IPS-18a (cell line): ENCODE results near the gene LDAH.

Experiments used
- H3K27ac ChIP-seq: one replicate; pipeline ENCODE4 v1.5.1; 2013; ENCODE audit warnings: low read length
- H3K27me3 ChIP-seq: one replicate; pipeline ENCODE4 v1.6.1; 2013; ENCODE audit warnings: mild to moderate bottlenecking, low read length; ENCODE audit not compliant: control insufficient read depth, insufficient read depth
- H3K36me3 ChIP-seq: one replicate; pipeline ENCODE4 v1.6.1; 2013; ENCODE audit warnings: low read depth, low read length; ENCODE audit not compliant: control insufficient read depth
- H3K4me1 ChIP-seq: one replicate; pipeline ENCODE4 v1.6.1; 2013; ENCODE audit warnings: low read depth, low read length; ENCODE audit not compliant: control insufficient read depth
- H3K4me3 ChIP-seq: one replicate; pipeline ENCODE4 v1.5.1; 2013; ENCODE audit warnings: low read length
- H3K9ac ChIP-seq: one replicate; pipeline ENCODE4 v1.6.1; 2013; ENCODE audit warnings: mild to moderate bottlenecking, low read length, moderate library complexity
- H3K9me3 ChIP-seq: one replicate; pipeline ENCODE4 v1.6.1; 2013; ENCODE audit warnings: low read depth, low read length; ENCODE audit not compliant: control insufficient read depth

LDAH gene

GRCh38 chr2:20822535-20823490 is at the start of gene LDAH:
LDAH (minus strand) TSS chr2:20823101; CDS start chr2:20801463, 21,638 bp downstream.
- H3K4me3 ChIP-seq, result peak within 1 kb of the TSS; percentile 87
- peaks cover 3% of the 10 kb centered on the region for H3K4me1 ChIP-seq
- peak within 1 kb of the TSS; percentile 94 for H3K9ac ChIP-seq

DNA sequence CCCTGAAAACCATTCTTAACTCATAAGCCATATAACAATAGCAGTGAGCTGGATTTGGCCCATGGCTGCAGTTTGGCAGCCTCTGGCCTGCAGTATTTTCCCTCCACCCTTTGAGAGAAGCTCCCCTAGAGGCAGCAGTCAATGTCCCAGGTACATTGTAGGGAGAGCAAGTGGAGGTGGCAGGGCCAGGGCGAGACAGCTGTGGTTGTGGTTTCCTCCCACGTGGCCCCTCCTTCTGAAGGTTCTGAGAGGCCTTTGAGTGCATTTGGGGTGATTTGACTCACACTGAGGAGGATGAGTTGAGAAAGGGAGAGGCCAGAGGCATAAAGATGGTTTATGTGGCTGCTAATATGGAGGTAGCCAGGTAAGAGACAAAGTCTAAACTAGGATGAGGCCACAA is 45.5 kb upstream of the LDAH start:
- Histone ChIP-seq H3K4me1 (no peaks in the 10 kb centered on the region), H3K36me3 (no peaks in the 10 kb centered on the region), H3K27ac (no peak overlapping the region), H3K9ac (no peak overlapping the region), H3K4me3 (no peak overlapping the region), H3K9me3 (no peaks in the 10 kb centered on the region), H3K27me3 (no peaks in the 10 kb centered on the region)

More at GRCh38 chr2:20822535-20823490, at the start of gene LDAH:
- H3K9me3 ChIP-seq, result no peaks in the 10 kb centered on the region
- H3K36me3 ChIP-seq, result no peaks in the 10 kb centered on the region
- H3K27me3 ChIP-seq, result peaks cover 18% of the 10 kb centered on the region
- H3K27ac ChIP-seq, result peak within 1 kb of the TSS; percentile 78

DNA sequence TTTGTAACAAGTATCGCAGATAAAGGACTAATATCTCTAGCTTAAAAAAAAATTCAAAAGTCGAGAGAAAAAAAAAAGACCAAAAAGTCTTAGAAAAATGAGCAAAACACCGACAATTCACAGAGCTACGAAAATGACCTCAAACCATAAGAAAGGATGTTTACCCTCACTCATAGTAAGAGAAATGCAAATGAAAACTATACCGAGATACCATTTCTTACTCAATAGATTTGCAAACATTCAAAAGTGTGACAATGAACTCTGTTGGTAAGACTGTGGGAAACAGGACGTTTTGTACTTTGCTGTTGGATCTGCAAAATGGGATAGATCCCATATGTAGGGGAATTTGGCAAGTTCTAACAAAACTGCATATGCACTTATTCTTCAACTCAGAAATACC is 39.9 kb upstream of the LDAH start:
- H3K9ac ChIP-seq, result no peak overlapping the region
- no peaks in the 10 kb centered on the region for H3K36me3 ChIP-seq
- H3K27ac ChIP-seq, result no peak overlapping the region
- no peak overlapping the region for H3K4me3 ChIP-seq
- no peaks in the 10 kb centered on the region for H3K27me3 ChIP-seq
- no peaks in the 10 kb centered on the region for H3K4me1 ChIP-seq
- peaks cover 7% of the 10 kb centered on the region for H3K9me3 ChIP-seq

DNA sequence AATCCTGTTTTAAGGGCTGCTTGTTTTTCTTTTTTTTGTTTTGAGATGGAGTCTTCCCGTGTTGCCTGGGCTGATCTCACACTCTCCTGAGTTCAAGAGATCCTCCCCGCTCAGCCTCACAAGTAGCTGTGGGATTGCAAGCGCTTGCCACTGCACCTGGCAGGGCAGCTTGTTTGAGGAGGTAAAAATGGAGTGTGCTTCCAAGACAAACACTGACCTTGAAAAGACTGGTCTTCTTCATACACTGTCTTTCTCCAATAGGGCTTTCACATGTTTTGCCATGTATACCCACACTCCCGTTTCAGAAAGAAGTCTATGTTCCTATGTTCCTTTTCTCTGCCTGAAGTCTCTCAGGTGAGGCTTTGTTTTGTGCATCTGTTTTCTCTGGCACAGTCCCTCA is 32.6 kb upstream of the LDAH start:
- H3K9me3 ChIP-seq, result no peaks in the 10 kb centered on the region
- H3K4me1 ChIP-seq, result no peaks in the 10 kb centered on the region
- H3K36me3 ChIP-seq, result no peaks in the 10 kb centered on the region
- H3K27ac ChIP-seq, result no peak overlapping the region
- no peak overlapping the region for H3K4me3 ChIP-seq
- H3K9ac ChIP-seq, result no peak overlapping the region
- H3K27me3 ChIP-seq, result no peaks in the 10 kb centered on the region

- H3K36me3 ChIP-seq, result no peaks in the 10 kb centered on the region
- no peaks in the 10 kb centered on the region for H3K4me1 ChIP-seq
- H3K9ac ChIP-seq, result no peak overlapping the region
- H3K27me3 ChIP-seq, result no peaks in the 10 kb centered on the region
- H3K4me3 ChIP-seq, result no peak overlapping the region
- no peaks in the 10 kb centered on the region for H3K9me3 ChIP-seq
- H3K27ac ChIP-seq, result no peak overlapping the region
Measured at GRCh38 chr2:20852670-20853069, 29.8 kb upstream of the LDAH start.

DNA sequence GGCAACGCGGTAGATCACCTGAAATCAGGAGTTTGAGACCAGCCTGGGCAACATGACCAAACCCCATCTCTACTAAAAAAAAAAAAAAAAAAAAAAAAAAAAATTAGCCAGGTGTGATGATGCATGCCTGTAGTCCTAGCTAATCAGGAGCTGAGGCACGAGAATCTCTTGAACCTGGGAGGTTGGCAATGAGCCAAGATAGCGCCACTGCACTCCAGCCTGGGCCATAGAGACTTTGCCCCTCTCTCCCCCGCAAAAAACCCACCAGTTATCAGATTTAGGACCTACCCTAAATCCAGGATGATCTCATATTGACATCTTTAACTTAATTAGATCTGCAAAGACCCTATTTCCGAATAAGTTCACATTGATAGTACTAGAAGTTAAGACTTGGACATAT is 29.2 kb upstream of the LDAH start:
- Histone ChIP-seq H3K4me3 (no peak overlapping the region), H3K27ac (no peak overlapping the region), H3K27me3 (no peaks in the 10 kb centered on the region), H3K4me1 (no peaks in the 10 kb centered on the region), H3K9me3 (no peaks in the 10 kb centered on the region), H3K9ac (no peak overlapping the region), H3K36me3 (no peaks in the 10 kb centered on the region)

DNA sequence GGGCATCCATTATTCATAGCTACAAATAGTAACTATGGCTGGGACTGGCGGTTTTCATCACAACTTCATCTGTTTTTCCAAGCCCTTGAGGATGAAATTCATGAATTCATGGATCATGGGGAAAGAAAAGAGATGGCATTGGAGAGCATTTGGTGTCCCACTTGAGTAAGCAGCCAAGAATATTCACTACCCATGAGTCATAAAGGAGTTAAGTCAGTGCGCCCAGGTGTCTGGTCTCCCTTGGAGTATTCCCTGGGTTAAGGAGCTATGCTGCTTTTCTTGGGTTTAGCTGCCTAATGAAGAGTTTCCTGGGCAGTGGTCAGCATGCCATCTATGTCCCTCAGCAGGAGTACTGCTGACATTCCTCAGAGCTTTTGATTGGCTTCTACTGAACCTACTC is 21.3 kb upstream of the LDAH start:
- no peaks in the 10 kb centered on the region for H3K4me1 ChIP-seq
- H3K36me3 ChIP-seq, result no peaks in the 10 kb centered on the region
- H3K27me3 ChIP-seq, result no peaks in the 10 kb centered on the region
- H3K9ac ChIP-seq, result no peak overlapping the region
- no peak overlapping the region for H3K4me3 ChIP-seq
- no peak overlapping the region for H3K27ac ChIP-seq
- no peaks in the 10 kb centered on the region for H3K9me3 ChIP-seq

DNA sequence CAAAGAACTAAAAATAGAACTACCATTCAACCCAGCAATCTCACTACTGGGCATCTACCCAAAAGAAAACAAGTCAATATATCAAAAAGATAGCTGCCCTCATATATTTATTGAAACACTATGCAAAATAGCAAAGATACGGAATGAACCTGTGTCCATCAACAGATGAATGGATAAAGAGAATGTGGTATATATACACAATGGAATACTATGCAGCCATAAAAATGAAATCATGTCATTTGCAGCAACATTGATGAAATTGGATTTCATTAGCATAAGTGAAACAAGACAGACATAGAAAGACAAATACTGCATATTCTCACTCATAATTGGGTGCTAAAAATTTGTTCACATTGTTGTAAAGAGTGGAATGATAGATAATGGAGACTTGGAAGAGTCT is 16.2 kb upstream of the LDAH start:
- H3K9ac ChIP-seq, result no peak overlapping the region
- H3K4me1 ChIP-seq, result no peaks in the 10 kb centered on the region
- H3K27me3 ChIP-seq, result no peaks in the 10 kb centered on the region
- no peaks in the 10 kb centered on the region for H3K9me3 ChIP-seq
- no peaks in the 10 kb centered on the region for H3K36me3 ChIP-seq
- H3K4me3 ChIP-seq, result no peak overlapping the region
- no peak overlapping the region for H3K27ac ChIP-seq

- Histone ChIP-seq H3K9me3 (no peaks in the 10 kb centered on the region), H3K4me1 (no peaks in the 10 kb centered on the region), H3K27me3 (no peaks in the 10 kb centered on the region), H3K36me3 (no peaks in the 10 kb centered on the region), H3K9ac (no peak overlapping the region), H3K4me3 (no peak overlapping the region), H3K27ac (no peak overlapping the region)
Measured at GRCh38 chr2:20838016-20838415, 15.1 kb upstream of the LDAH start.

DNA sequence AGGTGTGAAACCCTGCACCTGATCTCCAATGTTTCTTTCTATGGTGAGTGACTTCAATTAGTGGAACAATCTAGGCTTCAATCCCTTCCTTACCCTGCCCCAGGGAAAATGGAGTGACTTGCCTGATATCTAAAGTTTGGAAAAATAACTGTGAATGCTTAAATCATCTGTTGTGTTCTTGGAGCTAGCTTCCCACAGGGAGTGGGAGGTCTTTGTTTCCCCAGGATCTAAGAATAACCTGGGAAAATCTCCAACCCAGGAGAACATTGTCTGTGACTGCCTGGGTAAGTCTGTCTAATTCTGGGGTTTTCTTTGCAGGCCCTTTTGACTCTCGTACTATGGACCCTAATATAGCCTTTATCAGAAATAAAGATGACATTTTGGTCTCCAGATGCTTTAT is 13.6 kb upstream of the LDAH start:
- H3K4me3 ChIP-seq, result no peak overlapping the region
- H3K9ac ChIP-seq, result no peak overlapping the region
- H3K9me3 ChIP-seq, result no peaks in the 10 kb centered on the region
- no peaks in the 10 kb centered on the region for H3K36me3 ChIP-seq
- no peak overlapping the region for H3K27ac ChIP-seq
- no peaks in the 10 kb centered on the region for H3K4me1 ChIP-seq
- no peaks in the 10 kb centered on the region for H3K27me3 ChIP-seq

DNA sequence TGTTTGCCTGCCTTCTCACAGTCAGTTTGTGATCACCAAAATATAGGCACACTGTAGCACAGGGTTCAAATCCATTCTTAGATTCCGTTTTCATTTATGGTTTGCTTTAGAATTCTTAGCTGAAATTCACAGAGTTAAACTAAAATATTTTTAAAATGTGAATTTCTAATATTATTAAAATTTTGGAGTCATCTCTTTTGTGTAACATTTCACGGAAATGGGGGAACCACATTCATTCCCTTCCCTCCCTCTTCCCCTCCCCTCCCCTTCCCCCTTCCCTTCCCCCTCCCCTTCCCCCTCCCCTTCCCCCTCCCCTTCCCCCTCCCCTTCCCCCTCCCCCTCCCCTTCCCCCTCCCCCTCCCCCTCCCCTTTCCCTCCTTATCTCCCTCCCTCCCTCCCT is 11.4 kb upstream of the LDAH start:
- no peak overlapping the region for H3K9ac ChIP-seq
- no peaks in the 10 kb centered on the region for H3K4me1 ChIP-seq
- no peaks in the 10 kb centered on the region for H3K36me3 ChIP-seq
- no peaks in the 10 kb centered on the region for H3K27me3 ChIP-seq
- H3K4me3 ChIP-seq, result no peak overlapping the region
- no peaks in the 10 kb centered on the region for H3K9me3 ChIP-seq
- H3K27ac ChIP-seq, result no peak overlapping the region

DNA sequence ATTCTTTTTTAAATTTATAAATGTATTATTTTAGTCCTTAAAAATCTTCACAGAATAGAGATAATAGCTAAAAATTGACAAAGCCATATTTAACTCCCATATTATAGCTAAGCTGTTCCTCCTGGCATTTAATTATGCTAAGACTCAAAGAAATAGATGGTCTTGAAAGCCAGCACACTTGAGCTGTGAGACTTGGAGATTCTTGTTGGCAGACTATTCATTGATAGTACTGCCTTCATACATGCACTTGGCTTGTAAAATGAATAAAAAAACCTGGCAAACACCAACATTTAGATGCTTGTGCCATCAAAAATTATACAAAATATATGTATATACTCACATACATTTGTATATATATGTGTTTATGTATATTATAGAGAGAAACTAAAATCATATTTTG is 9.7 kb upstream of the LDAH start:
- H3K9me3 ChIP-seq, result no peaks in the 10 kb centered on the region
- H3K4me1 ChIP-seq, result no peaks in the 10 kb centered on the region
- H3K27me3 ChIP-seq, result no peaks in the 10 kb centered on the region
- no peak overlapping the region for H3K4me3 ChIP-seq
- H3K36me3 ChIP-seq, result no peaks in the 10 kb centered on the region
- no peak overlapping the region for H3K27ac ChIP-seq
- H3K9ac ChIP-seq, result no peak overlapping the region
